ENCODE measurements around the gene BCL7A. TPM values are rescaled to one million over a fixed set of nuclear protein-coding genes. Genes with fewer than 3 reads are reported as not detected.

The BCL7A gene
- total and polyA plus RNA-seq, 11 donors, result 4.0 to 22.1 (median 14.3) TPM

DNA sequence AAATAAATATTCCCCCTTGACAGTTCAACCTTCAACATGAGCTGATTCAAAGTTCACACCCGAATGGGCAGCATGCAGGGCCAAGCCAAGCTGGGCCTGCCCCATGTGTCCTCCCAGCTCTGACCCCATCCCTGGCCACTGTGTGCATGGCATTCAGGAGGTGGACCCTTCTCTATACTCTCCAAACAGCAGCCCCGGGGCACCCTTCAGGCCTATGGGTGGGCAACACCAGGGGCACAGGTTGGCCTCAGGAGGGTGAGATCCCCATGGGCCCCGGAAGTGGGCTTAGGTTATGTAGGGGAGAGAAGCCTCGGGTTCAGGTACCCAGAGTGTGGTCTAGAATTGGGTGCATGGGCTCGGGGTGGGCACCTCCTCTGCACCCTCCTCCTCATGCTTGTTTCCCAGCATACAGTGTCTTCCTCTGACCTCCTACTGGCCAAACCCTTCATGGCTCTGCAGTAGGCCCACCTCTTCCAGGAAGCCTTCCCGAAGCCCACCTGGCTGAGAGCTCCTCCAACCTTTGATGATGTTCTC is 31.5 kb upstream of the BCL7A start:
- Histone ChIP-seq H3K27ac (no peak overlapping the region), H3K4me1 (peaks cover 0 to 8% (median 0%) of the 10 kb centered on the region in 12 donors), H3K9me3 (no peaks in the 10 kb centered on the region), H3K4me3 (no peak overlapping the region), H3K36me3 (no peaks in the 10 kb centered on the region), H3K27me3 (no peaks in the 10 kb centered on the region)
- ATAC-seq (peak in 1 of 4 donors; percentile 36), DNase-seq (peak in 1 of 5 donors; percentile 33)
- intact Hi-C loops (cut with DNase I), result no loop called here
- no peak for TF ChIP-seq CTCF (IDR thresholded peaks at IDR 0.05)
- 84 to 95% (median 93%) methylated on average over 4 to 6 of the region's 6 CpGs for WGBS, 4 donors

DNA sequence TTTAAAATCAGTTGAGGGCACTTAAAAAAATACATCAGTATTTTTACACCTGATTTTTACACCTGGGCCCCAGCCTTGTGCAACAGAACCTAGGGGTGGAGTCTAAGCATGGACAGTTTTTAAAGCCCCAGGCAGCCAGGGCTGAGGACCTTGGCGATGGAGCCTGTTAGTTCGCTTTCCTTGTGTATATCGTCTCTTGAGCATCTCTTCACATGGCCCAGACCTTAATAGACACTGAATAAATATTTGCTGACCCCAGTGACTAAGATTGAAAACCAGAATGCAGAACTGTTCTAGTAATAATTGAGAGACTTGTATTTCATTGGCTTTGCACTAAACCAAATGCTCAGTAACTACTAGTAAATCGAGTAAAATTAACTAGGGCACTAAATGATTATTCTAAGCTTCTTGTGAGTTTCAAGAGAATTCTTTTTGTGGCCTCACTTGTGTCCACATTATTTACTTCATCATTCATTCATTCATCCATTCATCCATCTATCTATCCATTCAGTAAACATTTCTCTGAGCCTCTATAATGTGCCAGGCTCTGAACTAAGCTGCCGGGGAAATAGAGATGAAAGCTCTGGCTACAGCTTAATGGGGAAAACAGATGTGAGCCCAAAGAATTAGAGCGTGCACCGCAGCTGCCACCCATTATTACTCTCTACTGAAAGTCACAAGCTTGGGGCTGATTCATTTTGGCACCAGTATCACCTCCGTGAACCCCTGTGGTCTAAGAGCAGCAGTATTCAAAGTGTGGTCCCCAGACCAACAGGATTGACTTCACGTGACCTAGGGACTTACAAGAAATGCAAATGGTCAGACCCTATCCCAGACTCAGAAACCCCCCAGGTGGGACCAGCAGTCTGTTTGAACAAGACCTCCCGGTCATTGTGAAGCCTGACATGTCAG is 30.7 kb upstream of the BCL7A start:
- no peak for DNase-seq
- intact Hi-C loops (cut with DNase I), result no loop called here
- Histone ChIP-seq H3K27ac (peak overlapping the region in 1 of 12 donors; percentile 73), H3K36me3 (no peaks in the 10 kb centered on the region), H3K27me3 (no peaks in the 10 kb centered on the region), H3K4me3 (no peak overlapping the region), H3K4me1 (peaks cover 0 to 8% (median 0%) of the 10 kb centered on the region in 12 donors), H3K9me3 (no peaks in the 10 kb centered on the region)
- no peak for TF ChIP-seq POLR2A (IDR thresholded peaks at IDR 0.05)
- TF ChIP-seq CTCF (IDR thresholded peaks at IDR 0.05), result no peak
- WGBS, 4 donors, result 78 to 88% (median 81%) methylated on average over 9 to 10 of the region's 10 CpGs
- no peak for ATAC-seq

DNA sequence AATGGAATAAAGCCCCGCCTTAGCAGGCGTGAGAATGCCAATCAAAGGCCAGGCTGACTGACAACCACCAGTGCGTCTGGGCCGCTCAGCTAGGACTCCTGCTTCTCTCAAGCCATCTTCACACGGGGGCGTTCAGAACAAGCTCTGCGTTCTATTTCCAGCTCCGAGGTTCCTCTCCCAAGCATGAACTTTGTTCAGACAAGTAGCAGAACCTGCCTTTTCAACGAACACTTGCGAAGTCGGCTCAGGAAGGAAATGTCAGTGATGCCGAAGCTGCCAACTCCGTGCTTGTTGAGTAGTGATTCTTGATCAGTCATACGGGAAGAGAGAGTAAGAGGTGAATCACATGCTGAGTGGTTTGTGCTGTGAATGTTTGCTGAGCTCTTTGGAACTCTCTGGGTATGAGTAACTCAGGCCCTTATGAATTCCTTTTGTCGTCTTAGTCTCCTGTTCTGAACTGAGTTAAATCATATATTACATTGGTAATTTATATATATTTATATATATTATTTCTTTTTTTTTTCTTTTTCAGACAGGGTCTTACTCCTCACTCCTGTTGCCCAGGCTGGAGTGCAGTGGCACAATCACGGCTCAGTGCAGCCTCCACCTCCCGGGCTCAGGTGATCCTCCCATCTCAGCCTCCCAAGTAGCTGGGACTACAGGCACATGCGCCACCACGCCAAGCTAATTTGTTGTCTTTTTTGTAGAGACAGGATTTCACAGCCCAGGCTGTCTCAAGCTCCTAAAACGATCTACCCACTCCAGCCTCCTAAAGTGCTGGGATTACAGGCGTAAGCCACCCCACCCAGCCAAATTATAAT is 29.4 kb upstream of the BCL7A start:
- ATAC-seq (peak in 3 of 4 donors; percentile 56 to 81 (median 79)), DNase-seq (peak in 2 of 5 donors; percentile 56 to 63)
- Histone ChIP-seq H3K4me3 (no peak overlapping the region), H3K36me3 (no peaks in the 10 kb centered on the region), H3K27me3 (no peaks in the 10 kb centered on the region), H3K9me3 (no peaks in the 10 kb centered on the region), H3K27ac (peak overlapping the region in 9 of 12 donors; percentile 1 to 73 (median 47)), H3K4me1 (peaks cover 0 to 15% (median 0%) of the 10 kb centered on the region in 12 donors)
- no peak for TF ChIP-seq CTCF (IDR thresholded peaks at IDR 0.05)
- no peak for TF ChIP-seq POLR2A (IDR thresholded peaks at IDR 0.05)
- intact Hi-C loops (cut with DNase I), result no loop called here
- 48 to 57% (median 54%) methylated on average over 21 of the region's 21 CpGs for WGBS, 4 donors

Measured in heart left ventricle (tissue), 16 donors.